Tibial artery (tissue), 4 donors: Measurements from ENCODE around the gene PKN3.

ENCODE experiments used
- DNase-seq, 2 donors: peaks; one replicate each; pipeline ENCODE4 v3.0.0-alpha.2; 2019
- H3K27ac ChIP-seq, 2 donors: fragments of 200-600 bp; sonication (generic) in 1 of 2; 1 replicate in 1 of 2; 2 replicates in 1 of 2; pipeline ENCODE4 v1.5.1; 2018 to 2019; ENCODE audit warnings: mild to moderate bottlenecking in 1 of 2
- H3K27me3 ChIP-seq, 2 donors: fragments of 200-600 bp; sonication (generic) in 1 of 2; one replicate each; pipeline versions ENCODE4 v1.5.1 to v1.6.0; 2016 to 2019
- H3K36me3 ChIP-seq, 3 donors: fragments of 200-600 bp; sonication (generic) in 2 of 3; one replicate each; pipeline ENCODE4 v1.5.1; 2016 to 2019; ENCODE audit warnings: mild to moderate bottlenecking in 2 of 3
- H3K4me1 ChIP-seq, 4 donors: fragments of 200-600 bp; sonication (generic) in 2 of 4; 1 replicate in 3 of 4; 2 replicates in 1 of 4; pipeline ENCODE4 v1.5.1; 2016 to 2019
- H3K4me3 ChIP-seq, 2 donors: fragments of 200-600 bp; sonication (generic) in 1 of 2; 1 replicate in 1 of 2; 2 replicates in 1 of 2; pipeline ENCODE4 v1.5.1; 2018 to 2019; ENCODE audit warnings: mild to moderate bottlenecking in 2 of 2
- H3K9me3 ChIP-seq, 3 donors: fragments of 200-600 bp; sonication (generic) in 1 of 3; one replicate each; pipeline ENCODE4 v1.5.1; 2016 to 2019
- CTCF ChIP-seq, 2 experiments: fragments of 200-600 bp in 1 of 2; fragments of 450-650 bp in 1 of 2; IDR thresholded peaks; one replicate each; pipeline ENCODE4 v1.5.1; 2017 to 2019; ENCODE audit warnings: antibody characterized with exemption in 2 of 2, mild to moderate bottlenecking in 1 of 2, moderate library complexity in 1 of 2
- intact Hi-C: fragments of 100-400 bp; cut with DNase I; formaldehyde crosslinking; loops from one replicate; pipeline ENCODE4 v1.15.0; 2023; ENCODE audit warnings: low total_unique reads

PKN3 gene

GRCh38 chr9:128712451-128713410 is 10.4 kb downstream of the PKN3 start:
- H3K27me3 ChIP-seq: no peaks in the 10 kb centered on the region
- peak; percentile 10 to 57 for DNase-seq
- H3K9me3 ChIP-seq: no peaks in the 10 kb centered on the region
- no peaks in the 10 kb centered on the region for H3K4me1 ChIP-seq
- H3K4me3 ChIP-seq: no peak overlapping the region
- peaks cover 0 to 17% (median 0%) of the 10 kb centered on the region in 3 donors for H3K36me3 ChIP-seq
- no peak overlapping the region for H3K27ac ChIP-seq
- intact Hi-C loops: no loop called here
- TF ChIP-seq CTCF (IDR thresholded peaks at IDR 0.05): no peak

- Histone ChIP-seq H3K4me3 (no peak overlapping the region), H3K9me3 (no peaks in the 10 kb centered on the region), H3K27me3 (no peaks in the 10 kb centered on the region), H3K36me3 (peaks cover 0 to 17% (median 0%) of the 10 kb centered on the region in 3 donors), H3K27ac (no peak overlapping the region), H3K4me1 (no peaks in the 10 kb centered on the region)
- DNase-seq: peak in 1 of 2 donors; percentile 24
- no peak for TF ChIP-seq CTCF (IDR thresholded peaks at IDR 0.05)
- intact Hi-C loops: no loop called here
Observed at GRCh38 chr9:128713411-128713780, 11.1 kb downstream of the PKN3 start.

- Histone ChIP-seq H3K27ac (no peak overlapping the region), H3K4me1 (no peaks in the 10 kb centered on the region), H3K9me3 (no peaks in the 10 kb centered on the region), H3K27me3 (no peaks in the 10 kb centered on the region), H3K36me3 (peaks cover 0 to 17% (median 0%) of the 10 kb centered on the region in 3 donors), H3K4me3 (no peak overlapping the region)
- intact Hi-C loops: loop anchor here (2.0 kb wide), 1 partner anchor 21 kb away; no protein-coding TSS in a partner anchor
- peak in 1 of 2 donors; percentile 48 for DNase-seq
- no peak for TF ChIP-seq CTCF (IDR thresholded peaks at IDR 0.05)
Observed at GRCh38 chr9:128713941-128714573, 11.8 kb downstream of the PKN3 start.

GRCh38 chr9:128714586-128715435 is 12.5 kb downstream of the PKN3 start:
- peaks cover 0 to 21% (median 0%) of the 10 kb centered on the region in 3 donors for H3K36me3 ChIP-seq
- H3K4me3 ChIP-seq: no peak overlapping the region
- no peaks in the 10 kb centered on the region for H3K27me3 ChIP-seq
- H3K4me1 ChIP-seq: no peaks in the 10 kb centered on the region
- intact Hi-C loops: loop anchor here (2.0 kb wide), 1 partner anchor 20 kb away; no protein-coding TSS in a partner anchor
- H3K9me3 ChIP-seq: no peaks in the 10 kb centered on the region
- H3K27ac ChIP-seq: no peak overlapping the region
- peak in 1 of 2 donors; percentile 51 for DNase-seq
- no peak for TF ChIP-seq CTCF (IDR thresholded peaks at IDR 0.05)

GRCh38 chr9:128715436-128715750 is 13.1 kb downstream of the PKN3 start:
- Histone ChIP-seq H3K4me1 (no peaks in the 10 kb centered on the region), H3K9me3 (no peaks in the 10 kb centered on the region), H3K36me3 (peaks cover 0 to 27% (median under 1%) of the 10 kb centered on the region in 3 donors), H3K27ac (no peak overlapping the region), H3K4me3 (no peak overlapping the region), H3K27me3 (no peaks in the 10 kb centered on the region)
- DNase-seq: peak in 1 of 2 donors; percentile 52
- intact Hi-C loops: loop anchor here (2.0 kb wide), 1 partner anchor 19 kb away; no protein-coding TSS in a partner anchor
- no peak for TF ChIP-seq CTCF (IDR thresholded peaks at IDR 0.05)
